ENCODE measurements around the gene ANAPC4. TPM values are rescaled to one million over a fixed set of nuclear protein-coding genes. Genes with fewer than 3 reads are reported as not detected.
"Not testable (repeated sequence)": the region's sequence is repeated elsewhere in the genome, so short reads cannot be mapped to it uniquely, and the experiment has no call there.

Gene ANAPC4
- 10 to 100 TPM; 25.7 to 33.9 TPM for total RNA-seq

GRCh38 chr4:25376754-25377571 is at the start of gene ANAPC4:
TSS of gene ANAPC4 (plus strand) at chr4:25377263. CDS start at chr4:25377428, 165 bp downstream.
- Histone ChIP-seq H3K27me3 (no peaks in the 10 kb centered on the region), H3K36me3 (replicated peaks in 1 of 2; ENCODE audit: insufficient read depth in 1 of 2, low read depth in 2 of 2) (peaks cover 0 to 2% of the 10 kb centered on the region in 2 donors), H3K4me3 (peak within 1 kb of the TSS; percentile 83 to 90), H3K27ac (peak within 1 kb of the TSS; percentile 65 to 79 (median 74)), H3K4me1 (peaks cover 41% of the 10 kb centered on the region), H3K9me3 (no peaks in the 10 kb centered on the region)
- WGBS, 2 donors: 0% methylated on average over 22 to 56 of the region's 74 CpGs
- DNase-seq (peak; percentile 96 to 98 (median 96)), ATAC-seq (peak; percentile 98)
- intact Hi-C loops (cut with DNase I): no loop called here
- TF ChIP-seq POLR2A (IDR thresholded peaks at IDR 0.05) (peak; percentile 65 to 83 (median 82)), CTCF (IDR thresholded peaks at IDR 0.05) (peak in 4 of 7 experiments; percentile 22 to 49 (median 31))

GRCh38 chr4:25328463-25328862 is 48.6 kb upstream of the ANAPC4 start:
- H3K4me3 ChIP-seq; H3K27me3 ChIP-seq; H3K9me3 ChIP-seq; H3K4me1 ChIP-seq; DNase-seq; intact Hi-C loops (cut with DNase I); ATAC-seq; H3K27ac ChIP-seq; H3K36me3 ChIP-seq (replicated peaks in 1 of 2; ENCODE audit: insufficient read depth in 1 of 2, low read depth in 2 of 2): not testable (repeated sequence)
- WGBS, 2 donors: 87 to 93% methylated on average over 3 of the region's 3 CpGs

- Histone ChIP-seq H3K36me3 (replicated peaks in 1 of 2; ENCODE audit: insufficient read depth in 1 of 2, low read depth in 2 of 2) (no peaks in the 10 kb centered on the region), H3K4me3 (no peak overlapping the region), H3K4me1 (peaks cover 5% of the 10 kb centered on the region), H3K27me3 (no peaks in the 10 kb centered on the region), H3K9me3 (no peaks in the 10 kb centered on the region), H3K27ac (no peak overlapping the region)
- intact Hi-C loops (cut with DNase I): no loop called here
- ATAC-seq: no peak
- TF ChIP-seq POLR2A (IDR thresholded peaks at IDR 0.05) (no peak), CTCF (IDR thresholded peaks at IDR 0.05) (no peak)
- DNase-seq: no peak
- WGBS, 2 donors: 76 to 92% methylated on average over 1 of the region's 1 CpG
These were observed 46.7 kb upstream of the ANAPC4 start for GRCh38 chr4:25330335-25330734.

- Histone ChIP-seq H3K36me3 (replicated peaks in 1 of 2; ENCODE audit: insufficient read depth in 1 of 2, low read depth in 2 of 2) (no peaks in the 10 kb centered on the region), H3K27me3 (no peaks in the 10 kb centered on the region), H3K4me3 (no peak overlapping the region), H3K27ac (no peak overlapping the region), H3K4me1 (peaks cover 5% of the 10 kb centered on the region), H3K9me3 (no peaks in the 10 kb centered on the region)
- DNase-seq (no peak), ATAC-seq (no peak)
- TF ChIP-seq POLR2A (IDR thresholded peaks at IDR 0.05) (no peak), CTCF (IDR thresholded peaks at IDR 0.05) (no peak)
- 78 to 89% methylated on average over 12 of the region's 12 CpGs for WGBS, 2 donors
- intact Hi-C loops (cut with DNase I): no loop called here
These were observed 45.9 kb upstream of the ANAPC4 start for GRCh38 chr4:25330905-25331808.

GRCh38 chr4:25343671-25344070 is 33.4 kb upstream of the ANAPC4 start:
- no peak overlapping the region for H3K27ac ChIP-seq
- no peaks in the 10 kb centered on the region for H3K4me1 ChIP-seq
- no peaks in the 10 kb centered on the region for H3K9me3 ChIP-seq
- no peaks in the 10 kb centered on the region for H3K36me3 ChIP-seq (replicated peaks in 1 of 2; ENCODE audit: insufficient read depth in 1 of 2, low read depth in 2 of 2)
- ATAC-seq (no peak), DNase-seq (no peak)
- 89 to 96% methylated on average over 2 of the region's 2 CpGs for WGBS, 2 donors
- no peaks in the 10 kb centered on the region for H3K27me3 ChIP-seq
- no peak overlapping the region for H3K4me3 ChIP-seq
- intact Hi-C loops (cut with DNase I): no loop called here
- no peak for TF ChIP-seq CTCF (IDR thresholded peaks at IDR 0.05)
